HG03135 (cell line): ENCODE data around the gene FGL2.
"Not testable (repeated sequence)": the region's sequence is repeated elsewhere in the genome, so short reads cannot be mapped to it uniquely, and the experiment has no call there.

Experiments used
- ATAC-seq: cut with Tn5 transposase; IDR thresholded peaks from one replicate; pipeline ENCODE4 v1.9.1; 2021; ENCODE audit warnings: mild to moderate bottlenecking, moderate library complexity; ENCODE audit not compliant: unreplicated experiment

Gene FGL2

DNA sequence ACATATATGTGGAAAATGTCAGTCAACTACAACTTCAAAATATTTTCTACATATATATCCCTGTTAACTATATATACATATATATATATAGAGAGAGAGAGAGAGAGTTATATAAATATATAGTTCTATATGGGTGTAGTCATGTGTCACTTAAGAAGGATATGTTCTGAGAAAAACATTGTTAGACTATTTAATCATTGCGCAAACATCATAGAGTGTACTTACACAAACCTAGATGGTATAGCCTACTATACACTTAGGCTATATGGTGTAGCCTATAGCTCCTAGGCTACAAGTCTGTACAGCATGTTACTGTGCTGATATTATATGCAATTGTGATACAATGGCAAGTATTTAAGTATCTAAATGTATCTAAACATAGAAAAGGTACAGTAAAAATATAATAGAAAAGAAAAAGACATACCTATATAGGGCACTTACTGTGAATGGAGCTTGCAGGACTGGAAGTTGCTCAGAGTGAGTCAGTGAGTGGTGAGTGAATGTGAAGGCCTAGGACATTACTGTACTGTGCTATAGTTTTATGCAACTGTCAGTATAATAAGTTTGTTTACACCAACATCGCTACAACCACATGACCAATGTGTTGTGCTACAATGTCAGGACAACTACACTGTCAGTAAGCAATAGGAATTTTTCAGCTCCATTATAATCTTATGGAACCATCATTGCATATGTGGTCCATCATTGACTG lies 18.0 kb upstream of the FGL2 start:
- no peak for ATAC-seq

DNA sequence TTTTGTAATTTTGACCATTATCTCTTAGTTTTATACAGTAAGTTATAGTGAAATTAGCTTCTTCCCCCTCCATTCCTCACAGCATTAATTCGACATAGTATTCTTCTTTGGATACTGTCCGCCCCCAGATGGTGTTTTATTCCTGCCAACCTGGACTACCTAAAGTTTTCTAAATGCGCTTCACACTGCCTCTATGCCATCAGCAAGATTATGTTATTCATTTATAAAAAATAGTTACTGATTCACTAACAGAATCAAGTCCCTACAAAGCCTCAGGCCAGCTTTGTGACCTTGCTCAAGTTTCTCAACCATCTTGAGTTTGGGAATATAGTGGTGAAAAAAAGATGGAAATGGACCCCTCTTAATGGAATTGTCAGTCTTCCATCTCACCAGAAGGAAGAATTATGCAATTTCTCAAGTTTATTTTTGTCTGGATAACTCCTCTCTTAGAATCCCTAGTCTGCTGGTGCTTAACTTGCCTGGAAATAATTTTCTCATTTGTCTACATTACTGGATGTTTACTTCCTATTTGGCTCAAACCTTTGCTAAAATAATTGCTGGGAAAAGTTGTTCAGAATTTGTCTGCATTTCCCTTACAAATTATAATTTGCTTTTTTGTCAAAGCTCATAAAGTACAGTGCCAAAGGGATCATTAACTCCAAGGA lies 16.7 kb upstream of the FGL2 start:
- no peak for ATAC-seq

DNA sequence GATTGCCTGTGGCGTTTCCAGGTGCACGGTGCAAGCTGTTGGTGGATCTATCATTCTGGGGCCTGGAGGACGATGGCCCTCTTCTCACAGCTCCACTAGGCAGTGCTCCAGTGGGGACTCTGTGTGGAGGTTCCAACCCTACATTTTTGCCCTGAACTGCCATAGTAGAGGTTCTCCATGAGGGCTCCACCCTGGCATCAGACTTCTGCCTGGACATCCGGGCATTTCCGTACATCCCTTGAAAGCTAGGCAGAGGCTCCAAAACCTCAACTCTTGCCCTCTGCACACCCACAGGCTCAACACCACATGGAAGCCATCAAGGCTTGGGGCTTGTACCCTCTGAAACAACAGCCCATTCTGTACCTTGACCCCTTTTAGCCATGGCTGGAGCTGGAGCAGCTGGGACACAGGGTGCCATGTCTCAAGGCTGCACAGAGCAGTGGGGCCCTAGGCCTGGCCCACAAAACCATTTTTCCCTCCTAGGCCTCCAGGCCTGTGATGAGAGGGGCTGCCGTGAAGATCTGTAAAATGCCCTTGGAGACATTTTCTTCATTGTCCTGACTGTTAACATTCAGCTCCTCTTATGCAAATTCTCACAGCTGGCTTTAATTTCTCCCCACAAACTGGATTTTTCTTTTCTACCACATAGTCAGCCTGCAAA lies 10.0 kb upstream of the FGL2 start:
- no peak for ATAC-seq

DNA sequence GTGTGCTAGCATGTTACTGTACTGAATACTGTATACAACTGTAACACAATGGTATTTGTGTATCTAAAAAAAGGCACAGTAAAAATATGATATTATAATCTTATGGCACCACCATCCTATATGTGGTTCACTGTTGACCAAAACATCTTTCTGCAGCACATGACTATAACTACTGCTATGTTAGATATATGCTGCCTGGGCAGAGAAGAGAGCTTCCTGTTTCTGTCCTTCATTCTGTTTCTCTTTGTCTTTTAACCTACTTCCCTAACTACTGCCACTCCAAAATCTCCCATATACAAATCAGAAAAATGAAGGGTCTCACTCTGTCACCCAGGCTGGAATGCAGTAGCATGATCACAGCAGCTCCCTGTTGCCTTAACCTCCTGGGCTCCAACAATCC lies 8.8 kb upstream of the FGL2 start:
- no peak for ATAC-seq

DNA sequence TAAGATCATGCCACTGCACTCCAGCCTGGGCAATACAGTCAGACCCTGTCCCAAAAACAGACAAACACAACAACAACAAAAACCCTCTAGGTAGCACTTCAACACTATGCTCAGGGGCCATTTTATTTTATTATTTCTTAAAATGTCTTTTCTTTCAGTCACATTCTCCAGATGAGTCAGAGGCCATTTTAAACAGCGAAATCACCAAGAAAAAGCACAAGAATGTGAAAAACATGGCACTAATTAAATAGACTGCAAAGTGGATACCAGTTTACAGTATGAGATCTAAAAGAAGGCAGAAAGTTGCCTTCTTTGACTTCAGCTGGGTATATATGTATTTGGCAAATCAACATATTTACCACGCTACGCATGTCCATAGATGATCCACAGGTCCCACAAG lies 6.1 kb upstream of the FGL2 start:
- no peak for ATAC-seq

DNA sequence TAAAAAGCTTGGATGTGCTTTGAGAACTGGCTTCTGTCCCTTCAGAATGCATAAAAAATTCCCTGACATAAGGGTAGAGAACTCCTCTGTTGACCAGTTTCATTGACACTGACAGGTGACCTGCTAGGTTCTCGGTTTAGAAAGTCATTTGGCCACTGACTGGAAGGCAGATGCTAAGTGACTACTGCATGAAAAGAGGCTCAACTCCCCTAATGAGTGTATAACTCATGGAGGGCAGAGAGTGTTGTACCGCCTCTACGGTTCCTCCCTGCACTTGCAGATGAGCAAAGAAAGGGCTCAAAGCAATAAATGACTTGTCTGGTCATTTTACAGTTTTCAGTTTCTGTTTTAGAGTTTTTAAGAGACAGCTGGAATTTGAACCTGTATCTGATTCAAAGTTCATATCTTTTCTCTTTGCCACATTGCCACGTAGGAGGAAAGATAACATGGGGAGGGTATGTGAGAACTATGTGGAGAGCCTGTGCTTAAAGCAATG lies 2.9 kb upstream of the FGL2 start:
- peak; percentile 91 for ATAC-seq

DNA sequence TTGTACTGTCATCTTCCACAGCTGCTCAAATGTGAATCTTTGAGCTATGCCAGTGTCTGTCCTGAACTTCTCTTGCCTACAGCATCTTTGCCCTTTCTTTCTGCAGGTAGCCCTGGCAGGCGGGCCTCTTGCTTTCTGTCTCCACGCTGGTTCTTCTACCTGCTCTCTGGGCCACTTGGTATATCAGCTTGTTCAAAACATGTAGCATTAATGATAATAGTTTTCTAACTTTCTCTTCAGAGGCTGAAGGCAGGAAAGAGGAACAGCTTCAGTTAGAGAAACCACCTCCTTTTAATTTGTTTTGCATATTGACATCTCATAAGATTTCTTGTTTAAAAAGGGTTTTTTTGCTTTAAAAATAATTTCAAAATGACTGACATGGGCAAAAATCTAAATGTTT lies 923 bp upstream of the FGL2 start:
- no peak for ATAC-seq

DNA sequence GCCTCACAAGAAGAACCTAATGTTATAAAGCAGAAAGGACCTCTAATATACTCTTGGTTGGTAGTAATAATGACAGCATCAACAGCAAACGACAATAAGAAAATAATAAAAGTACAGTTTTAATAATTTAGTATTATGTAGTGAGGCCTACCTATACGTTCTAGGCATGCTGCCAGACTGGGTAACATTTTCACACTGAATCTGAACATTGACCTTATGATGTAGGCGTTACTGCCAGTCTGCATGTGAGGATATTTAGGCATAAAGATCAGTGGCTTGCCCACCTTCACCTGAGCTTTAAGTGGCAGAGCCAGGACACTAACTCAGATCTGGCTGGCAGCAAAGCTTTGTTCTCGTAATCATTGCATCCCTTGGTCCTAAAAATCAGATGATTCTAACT lies 2.5 kb downstream of the FGL2 start:
- no peak for ATAC-seq

DNA sequence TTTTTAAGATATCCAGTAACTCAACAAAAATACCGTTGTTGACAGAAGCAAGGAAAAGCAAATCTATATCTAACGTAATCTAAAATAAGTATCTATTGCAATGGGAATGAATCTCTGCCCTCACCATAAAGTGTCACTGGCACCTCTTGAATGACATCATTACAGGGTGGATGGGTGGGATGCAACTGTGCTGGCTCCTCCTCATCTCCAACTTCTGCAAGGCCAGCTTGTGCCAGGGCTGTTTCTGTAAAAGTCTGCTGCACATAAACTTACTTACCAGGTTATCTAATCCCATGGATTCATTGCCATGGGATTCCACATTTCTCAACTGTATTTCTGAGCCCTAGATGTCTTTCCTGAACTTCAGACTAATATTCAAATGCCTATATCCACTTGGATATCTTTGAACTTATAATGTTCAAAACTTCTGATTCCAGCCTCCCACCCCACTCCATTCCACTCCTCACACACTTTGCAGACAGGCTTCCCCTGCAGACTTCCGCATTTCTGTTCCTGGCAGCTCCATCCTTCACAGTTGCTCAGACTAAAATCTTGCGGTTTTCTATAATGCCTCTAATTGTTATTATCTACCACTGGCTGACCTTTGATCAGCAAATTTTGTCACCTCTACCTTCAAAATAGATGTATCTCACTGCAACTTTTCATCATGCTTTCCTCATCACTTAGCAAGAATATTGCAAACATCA lies 10.7 kb downstream of the FGL2 start:
- no peak for ATAC-seq

DNA sequence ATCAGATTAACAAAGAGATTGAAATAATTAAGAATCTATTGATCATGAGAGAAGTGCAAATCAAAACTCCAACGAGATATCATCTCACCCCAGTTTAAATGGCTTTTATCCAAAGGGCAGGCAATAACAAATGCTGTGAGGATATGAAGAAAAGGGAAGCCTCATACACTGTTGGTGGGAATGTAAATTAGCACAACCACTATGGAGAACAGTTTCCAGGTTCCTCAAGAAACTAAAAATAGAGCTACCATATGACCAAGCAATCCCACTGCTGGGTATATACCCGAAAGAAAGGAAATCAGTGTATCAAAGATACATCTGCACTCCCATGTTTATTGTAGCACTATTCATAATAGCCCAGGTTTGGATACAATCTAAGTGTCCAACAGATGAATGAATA lies 13.8 kb downstream of the FGL2 start:
- no peak for ATAC-seq

DNA sequence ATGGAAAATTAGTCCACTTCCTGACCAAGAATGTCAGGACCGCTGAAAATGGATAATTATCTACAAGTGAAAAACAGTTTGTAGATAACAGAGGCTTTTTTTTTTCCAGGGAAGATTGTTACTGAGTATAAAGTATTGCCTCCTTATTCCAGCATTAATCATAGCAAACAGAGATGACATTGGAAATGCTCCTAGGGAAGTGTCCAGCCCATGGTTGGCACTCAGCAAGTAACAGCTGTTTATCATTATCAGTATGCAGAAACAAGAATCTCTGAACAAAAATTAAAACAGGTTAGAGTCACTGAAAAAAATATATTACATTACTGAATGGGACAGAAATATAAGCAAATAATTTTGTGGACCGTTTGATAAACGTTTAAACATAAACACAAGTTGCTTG lies 14.6 kb downstream of the FGL2 start:
- ATAC-seq, result no peak

DNA sequence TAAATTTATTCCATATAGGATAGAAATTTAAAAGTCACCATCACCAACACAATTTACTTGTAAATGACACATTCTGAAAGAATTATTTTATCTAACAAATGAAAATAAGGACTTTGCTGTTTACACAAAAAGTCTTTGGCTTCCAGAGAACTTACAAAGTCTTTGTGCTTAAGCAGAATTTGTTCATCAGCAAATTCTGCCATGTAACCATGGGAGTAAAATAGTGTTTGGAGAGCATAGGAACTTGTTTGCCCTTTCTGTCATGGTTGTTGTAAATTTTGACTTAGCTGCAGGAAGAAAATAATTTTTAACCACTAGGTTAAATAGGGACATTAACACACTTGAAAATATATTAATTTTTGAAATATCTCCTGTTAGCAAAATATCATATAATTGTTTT lies 15.2 kb downstream of the FGL2 start:
- ATAC-seq, result no peak

DNA sequence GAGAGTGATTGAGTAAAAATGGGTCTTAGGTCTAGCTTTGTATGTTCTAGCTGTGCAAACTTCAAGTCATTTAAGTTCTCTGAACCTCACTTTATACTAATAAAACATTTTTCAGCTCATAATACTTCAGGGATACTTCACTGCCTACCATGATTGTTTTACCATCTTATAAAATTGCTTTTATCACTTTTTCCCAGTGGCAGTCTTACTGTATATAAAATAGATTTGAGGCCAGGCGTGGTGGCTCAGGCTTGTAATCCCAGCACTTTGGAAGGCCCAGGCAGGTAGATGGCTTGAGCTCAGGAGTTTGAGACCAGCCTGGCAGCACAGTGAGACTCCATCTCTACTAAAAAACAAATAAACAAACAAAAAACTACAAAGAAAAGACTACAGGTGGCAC lies 17.4 kb downstream of the FGL2 start:
- no peak for ATAC-seq

DNA sequence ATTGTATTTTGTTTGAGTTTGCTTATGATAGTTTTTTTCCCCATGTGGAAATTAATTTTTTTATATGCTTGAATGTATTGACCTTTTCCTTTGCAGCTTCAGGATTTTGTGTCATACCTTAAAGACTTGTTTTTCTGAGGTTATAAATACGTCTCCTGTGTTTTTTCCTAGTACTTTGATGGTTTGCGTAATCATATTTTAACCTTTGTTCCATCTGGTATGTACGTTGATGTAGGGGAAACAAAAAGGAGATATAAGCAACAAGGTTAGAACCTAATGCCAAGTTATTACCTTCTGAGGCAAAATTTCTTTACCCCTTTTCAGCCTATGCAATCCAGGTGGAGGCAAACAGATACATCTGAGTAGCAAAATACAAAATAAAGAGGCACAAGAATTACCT lies 17.9 kb downstream of the FGL2 start:
- no peak for ATAC-seq

DNA sequence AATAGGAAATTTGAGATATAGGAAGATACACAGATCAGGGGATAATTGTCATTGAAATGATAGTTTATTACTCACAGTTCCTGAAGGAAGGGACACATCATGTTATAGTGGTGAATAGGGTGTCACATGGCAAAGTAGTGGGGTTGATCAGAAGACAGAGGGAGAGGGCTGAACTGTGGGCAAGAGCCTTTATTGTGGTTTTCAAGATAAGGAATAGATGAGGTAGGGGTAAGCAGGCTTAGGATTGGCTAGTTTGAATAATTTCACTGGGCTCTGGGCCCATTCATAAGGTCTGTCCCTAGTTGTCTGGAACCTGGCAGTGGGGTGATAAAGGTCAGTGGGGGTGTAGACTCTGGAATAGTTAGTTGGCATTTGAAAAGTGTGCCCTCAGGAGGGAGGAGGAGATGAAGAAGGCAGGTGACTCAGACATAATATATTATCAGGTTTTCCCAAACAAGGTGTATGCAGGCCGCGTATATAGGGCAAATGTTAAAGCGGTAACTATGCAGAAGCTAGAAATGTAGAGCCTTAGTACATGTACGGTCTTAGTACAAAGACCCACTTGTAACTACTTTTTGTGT lies 18.5 kb downstream of the FGL2 start:
- no peak for ATAC-seq

DNA sequence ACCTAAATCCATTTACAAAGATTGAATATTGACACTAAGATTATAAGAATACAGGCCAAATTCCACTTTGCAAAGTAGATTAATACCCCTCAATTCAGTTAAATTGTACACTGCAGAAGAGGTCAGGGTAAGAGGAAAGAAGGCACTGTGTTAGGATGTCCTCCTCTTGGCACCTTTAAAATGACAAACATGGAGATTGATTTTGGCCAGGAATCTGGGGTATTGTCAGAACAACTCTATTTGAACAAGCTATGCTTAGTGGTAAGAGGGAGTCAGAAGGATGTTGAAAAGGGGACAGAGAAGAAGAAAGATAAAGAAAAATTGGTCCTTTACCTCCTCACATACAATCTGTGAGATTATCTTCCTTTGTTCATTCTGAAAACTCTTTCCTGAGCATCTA lies 21.6 kb downstream of the FGL2 start:
- ATAC-seq, result not testable (repeated sequence)

DNA sequence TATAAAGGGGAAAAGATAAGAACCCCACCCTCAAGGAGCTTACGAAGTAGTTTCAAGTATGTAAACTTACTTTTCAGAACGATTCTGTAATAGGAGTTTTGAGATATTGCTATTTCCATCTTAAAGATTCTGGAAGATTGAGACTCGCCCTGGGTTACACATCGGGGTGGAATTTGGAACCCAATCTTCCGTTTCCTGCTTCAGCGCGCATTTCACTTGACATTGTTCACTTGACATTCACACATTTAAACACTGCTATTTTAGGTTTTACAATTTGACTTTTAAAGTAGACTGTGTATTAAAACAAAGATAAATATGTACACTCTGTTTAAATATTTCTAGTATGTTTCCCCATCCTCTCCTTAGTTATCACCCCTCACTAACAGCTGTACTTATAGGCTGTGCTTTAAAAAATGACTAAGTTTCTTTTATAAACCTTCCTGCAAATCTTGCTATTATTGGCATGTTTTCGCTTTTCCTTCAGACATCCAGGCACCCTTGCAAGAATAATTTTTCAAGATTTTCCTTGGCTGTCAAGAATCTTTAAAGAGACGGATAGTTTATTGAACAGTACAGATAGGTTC lies 22.2 kb downstream of the FGL2 start:
- not testable (repeated sequence) for ATAC-seq

DNA sequence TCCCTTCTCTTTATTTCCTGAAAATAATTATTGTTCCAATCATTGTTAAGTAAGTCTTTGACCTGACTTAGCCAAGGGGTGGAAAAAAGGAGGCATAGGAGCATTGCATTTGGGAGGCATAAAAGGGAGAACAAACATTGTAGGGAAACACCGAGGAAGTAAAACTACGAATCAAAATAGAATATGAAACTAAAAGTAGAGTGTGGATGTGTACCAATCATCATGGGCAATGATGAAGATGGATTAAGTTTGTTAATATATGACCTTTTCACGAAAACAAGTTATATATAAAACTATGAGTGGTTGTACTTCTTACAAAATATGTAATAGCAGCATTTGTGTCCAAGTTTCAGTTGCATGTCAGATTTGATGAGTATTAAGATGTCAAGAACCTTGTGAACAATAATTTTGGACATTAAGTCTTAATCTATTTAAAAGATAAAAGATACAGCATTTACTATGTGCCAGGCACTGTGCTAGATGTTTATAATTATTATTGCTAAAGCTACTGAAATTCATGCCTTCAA lies 24.3 kb downstream of the FGL2 start:
- peak; percentile 78 for ATAC-seq

DNA sequence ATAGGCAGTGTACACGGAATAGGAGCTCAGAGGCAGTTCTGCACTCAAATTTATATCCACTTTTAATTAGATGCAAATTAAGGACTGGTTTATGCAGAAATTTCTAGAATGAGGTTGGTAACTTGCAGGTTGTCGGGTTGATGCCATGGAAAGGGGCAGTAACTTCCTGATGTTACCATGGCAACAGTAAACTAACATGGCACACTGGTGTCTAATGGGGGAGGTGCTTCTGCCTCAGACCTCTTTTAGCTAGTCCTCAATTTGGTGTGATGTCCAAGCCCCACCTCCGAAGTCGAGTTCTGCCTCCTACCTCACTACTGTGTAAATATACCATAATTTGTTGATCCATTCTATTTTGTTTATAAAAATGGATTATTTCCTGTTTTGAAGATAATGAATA lies 25.2 kb downstream of the FGL2 start:
- ATAC-seq, result not testable (repeated sequence)

DNA sequence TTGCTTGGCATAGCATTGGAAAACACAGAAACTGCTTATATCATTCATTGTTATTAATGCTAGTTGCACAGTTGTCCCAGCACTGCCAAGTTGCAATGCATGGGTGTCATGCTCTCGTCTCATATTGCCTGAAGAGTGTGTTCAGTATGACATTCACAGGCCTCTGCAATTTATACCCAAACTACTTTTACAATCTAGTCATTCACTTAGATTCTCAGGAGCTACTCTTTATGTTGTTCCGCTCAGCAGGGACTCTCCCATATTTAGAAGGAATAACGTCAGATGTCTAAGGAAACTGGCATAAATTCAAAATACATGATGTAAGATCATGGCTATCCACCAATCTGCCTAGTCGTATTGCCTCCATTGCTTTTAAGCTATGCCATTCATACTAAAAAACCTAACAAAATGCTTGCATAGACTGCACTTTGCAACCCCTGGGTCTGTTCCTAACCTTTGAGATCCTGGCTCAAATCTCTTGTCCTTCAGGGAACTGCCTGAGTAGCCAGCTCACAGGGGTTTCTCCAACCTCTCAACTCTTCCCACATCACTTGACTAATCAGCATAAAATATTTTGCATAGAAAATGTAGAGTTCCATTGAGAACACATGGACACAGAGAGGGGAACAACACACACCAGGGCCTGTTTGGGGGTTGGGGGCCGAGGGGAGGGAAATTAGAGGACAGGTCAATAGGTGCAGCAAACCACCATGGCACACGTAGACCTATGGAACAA lies 27.0 kb downstream of the FGL2 start:
- not testable (repeated sequence) for ATAC-seq
